Mesendoderm (in vitro differentiated cells): ENCODE results near the gene IFNLR1.
"Not testable (repeated sequence)": the region's sequence is repeated elsewhere in the genome, so short reads cannot be mapped to it uniquely, and the experiment has no call there.

ENCODE experiments used
- DNase-seq: peaks from one replicate; pipeline ENCODE4 v3.0.0; 2013
- H2AK5ac ChIP-seq: 2 replicates; pipeline ENCODE4 v1.6.1; 2013; ENCODE audit warnings: low read length, inconsistent platforms
- H2BK120ac ChIP-seq: 2 replicates; pipeline ENCODE4 v1.6.1; 2013; ENCODE audit warnings: low read depth, mild to moderate bottlenecking, low read length, moderate library complexity, mixed read lengths
- H2BK15ac ChIP-seq: replicated peaks from 2 replicates; pipeline ENCODE4 v1.6.1; 2013; ENCODE audit warnings: low read depth, mild to moderate bottlenecking, moderate library complexity
- H2BK5ac ChIP-seq: 2 replicates; pipeline ENCODE4 v1.6.1; 2013; ENCODE audit warnings: low read length, inconsistent platforms
- H3K18ac ChIP-seq: 2 replicates; pipeline ENCODE4 v1.6.1; 2013; ENCODE audit warnings: mild to moderate bottlenecking, low read length, mixed read lengths
- H3K23ac ChIP-seq: one replicate; pipeline ENCODE4 v1.6.1; 2013; ENCODE audit warnings: low read length
- H3K27ac ChIP-seq: 2 replicates; pipeline ENCODE4 v1.5.1; 2013; ENCODE audit warnings: low read depth, mild to moderate bottlenecking, inconsistent platforms, low read length, moderate library complexity
- H3K27me3 ChIP-seq: 2 replicates; pipeline ENCODE4 v1.6.1; 2013; ENCODE audit warnings: low read length, control low read depth, mild to moderate bottlenecking, inconsistent platforms; ENCODE audit not compliant: insufficient read depth, poor library complexity
- H3K36me3 ChIP-seq: 2 replicates; pipeline ENCODE4 v1.6.1; 2013; ENCODE audit warnings: low read length, inconsistent platforms; ENCODE audit not compliant: control insufficient read depth, insufficient read depth
- H3K4ac ChIP-seq: one replicate; pipeline ENCODE4 v1.6.1; 2013; ENCODE audit warnings: low read depth, mild to moderate bottlenecking, low read length, moderate library complexity
- H3K4me1 ChIP-seq: 2 replicates; pipeline ENCODE4 v1.6.1; 2013; ENCODE audit warnings: low read depth, low read length, inconsistent platforms; ENCODE audit not compliant: control insufficient read depth
- H3K4me2 ChIP-seq: 2 replicates; pipeline ENCODE4 v1.6.1; 2013; ENCODE audit warnings: low read length
- H3K4me3 ChIP-seq: 2 replicates; pipeline ENCODE4 v1.5.1; 2013; ENCODE audit warnings: mild to moderate bottlenecking, low read length
- H3K56ac ChIP-seq: one replicate; pipeline ENCODE4 v1.6.1; 2013; ENCODE audit warnings: low read length
- H3K79me1 ChIP-seq: 2 replicates; pipeline ENCODE4 v1.6.1; 2013; ENCODE audit warnings: low read length, inconsistent platforms
- H3K79me2 ChIP-seq: 2 replicates; pipeline ENCODE4 v1.6.1; 2013; ENCODE audit warnings: mild to moderate bottlenecking, low read length; ENCODE audit not compliant: control insufficient read depth, insufficient read depth
- H3K9ac ChIP-seq: 2 replicates; pipeline ENCODE4 v1.6.1; 2013; ENCODE audit warnings: low read length, inconsistent platforms
- H4K5ac ChIP-seq: one replicate; pipeline ENCODE4 v1.6.1; 2013; ENCODE audit warnings: low read length
- H4K8ac ChIP-seq: one replicate; pipeline ENCODE4 v1.6.1; 2013; ENCODE audit warnings: low read depth, mild to moderate bottlenecking, control low read depth, low read length, moderate library complexity
- WGBS: extraction: QIAGEN DNeasy Blood & Tissue Kit; methylation state at CpG from one replicate; pipeline ENCODE4 v1.1.7; 2013; ENCODE audit warnings: low lambda C conversion rate, missing lambda C conversion rate; ENCODE audit not compliant: insufficient coverage; ENCODE audit errors: extremely low coverage; 5-methylcytosine and 5-hydroxymethylcytosine counted together

Gene IFNLR1

DNA sequence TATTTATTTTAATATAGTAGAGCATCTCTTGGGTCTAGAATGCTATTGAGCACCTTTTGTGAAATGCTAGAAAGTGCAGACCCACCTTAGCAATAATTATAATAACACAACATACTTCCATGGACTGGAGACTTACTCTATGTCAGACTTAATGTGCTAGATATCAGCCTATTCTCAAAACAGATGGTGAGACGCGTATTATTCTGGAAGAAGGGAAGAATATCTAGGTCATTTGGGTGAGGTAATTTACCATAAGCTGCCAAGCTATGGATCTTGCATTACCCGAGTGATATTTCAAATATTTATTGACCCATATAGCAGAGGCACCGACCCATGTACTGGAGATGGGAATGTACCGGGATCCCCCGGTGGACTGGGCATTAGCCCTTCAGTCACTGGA, 20.6 kb upstream of the IFNLR1 start:
- no peak overlapping the region for H4K8ac ChIP-seq
- no peak overlapping the region for H2AK5ac ChIP-seq
- H3K79me2 ChIP-seq, result no peaks in the 10 kb centered on the region
- H4K5ac ChIP-seq, result no peak overlapping the region
- no peak overlapping the region for H3K27ac ChIP-seq
- H3K27me3 ChIP-seq, result no peaks in the 10 kb centered on the region
- no peak overlapping the region for H2BK120ac ChIP-seq
- no peak overlapping the region for H2BK15ac ChIP-seq
- no peak overlapping the region for H3K4ac ChIP-seq
- no CpG with 5 or more reads among the region's 6 CpGs for WGBS
- no peak overlapping the region for H3K23ac ChIP-seq
- no peak overlapping the region for H3K9ac ChIP-seq
- H3K79me1 ChIP-seq, result no peaks in the 10 kb centered on the region
- no peak overlapping the region for H3K4me3 ChIP-seq
- H3K4me1 ChIP-seq, result no peaks in the 10 kb centered on the region
- no peak overlapping the region for H3K18ac ChIP-seq
- H3K36me3 ChIP-seq, result no peaks in the 10 kb centered on the region
- no peak overlapping the region for H2BK5ac ChIP-seq
- H3K4me2 ChIP-seq, result no peak overlapping the region
- no peak for DNase-seq
- no peak overlapping the region for H3K56ac ChIP-seq

- H3K27me3 ChIP-seq, H3K4me3 ChIP-seq, H3K56ac ChIP-seq, H3K9ac ChIP-seq, H2BK5ac ChIP-seq, H3K27ac ChIP-seq, DNase-seq, H3K18ac ChIP-seq, H3K23ac ChIP-seq, H3K4me1 ChIP-seq, H4K8ac ChIP-seq, H4K5ac ChIP-seq, H3K36me3 ChIP-seq, H2BK120ac ChIP-seq, H3K79me2 ChIP-seq, H3K79me1 ChIP-seq, H2AK5ac ChIP-seq, H3K4ac ChIP-seq, H3K4me2 ChIP-seq, H2BK15ac ChIP-seq: not testable (repeated sequence)
- WGBS, result no CpG with 5 or more reads among the region's 9 CpGs
Measured at GRCh38 chr1:24207395-24207687, 20.3 kb upstream of the IFNLR1 start.

GRCh38 chr1:24206516-24207394, 19.7 kb upstream of the IFNLR1 start:
- no peak for DNase-seq

GRCh38 chr1:24206083-24206464, 19.0 kb upstream of the IFNLR1 start:
- Histone ChIP-seq H3K27me3 (no peaks in the 10 kb centered on the region), H2AK5ac (no peak overlapping the region), H3K79me2 (no peaks in the 10 kb centered on the region), H3K79me1 (no peaks in the 10 kb centered on the region), H3K4ac (no peak overlapping the region), H4K8ac (no peak overlapping the region), H3K4me3 (no peak overlapping the region), H2BK5ac (no peak overlapping the region), H3K4me2 (no peak overlapping the region), H2BK120ac (no peak overlapping the region), H3K36me3 (no peaks in the 10 kb centered on the region), H3K27ac (no peak overlapping the region), H3K23ac (no peak overlapping the region), H2BK15ac (no peak overlapping the region), H3K9ac (no peak overlapping the region), H3K4me1 (no peaks in the 10 kb centered on the region), H4K5ac (no peak overlapping the region), H3K56ac (no peak overlapping the region), H3K18ac (no peak overlapping the region)
- DNase-seq, result no peak
- WGBS, result no CpG with 5 or more reads among the region's 12 CpGs

More at GRCh38 chr1:24206516-24207394, 19.7 kb upstream of the IFNLR1 start:
- H2BK120ac ChIP-seq, result no peak overlapping the region
- no peaks in the 10 kb centered on the region for H3K79me2 ChIP-seq
- no peaks in the 10 kb centered on the region for H3K27me3 ChIP-seq
- H3K18ac ChIP-seq, result no peak overlapping the region
- no peak overlapping the region for H3K9ac ChIP-seq
- H3K4me3 ChIP-seq, result no peak overlapping the region
- no peak overlapping the region for H2BK15ac ChIP-seq
- no peaks in the 10 kb centered on the region for H3K4me1 ChIP-seq
- H3K79me1 ChIP-seq, result no peaks in the 10 kb centered on the region
- H4K8ac ChIP-seq, result no peak overlapping the region
- H3K27ac ChIP-seq, result no peak overlapping the region
- no peak overlapping the region for H3K56ac ChIP-seq
- H2AK5ac ChIP-seq, result no peak overlapping the region
- no CpG with 5 or more reads among the region's 12 CpGs for WGBS
- H3K23ac ChIP-seq, result peak overlapping the region; percentile 87
- no peaks in the 10 kb centered on the region for H3K36me3 ChIP-seq
- no peak overlapping the region for H4K5ac ChIP-seq
- H3K4me2 ChIP-seq, result no peak overlapping the region
- H2BK5ac ChIP-seq, result no peak overlapping the region
- H3K4ac ChIP-seq, result no peak overlapping the region

GRCh38 chr1:24205345-24206082, 18.4 kb upstream of the IFNLR1 start:
- Histone ChIP-seq H3K27me3 (no peaks in the 10 kb centered on the region), H3K18ac (no peak overlapping the region), H2BK120ac (no peak overlapping the region), H2AK5ac (no peak overlapping the region), H3K9ac (no peak overlapping the region), H2BK5ac (no peak overlapping the region), H2BK15ac (no peak overlapping the region), H4K8ac (no peak overlapping the region), H3K4me2 (no peak overlapping the region), H3K4me3 (no peak overlapping the region), H3K4ac (no peak overlapping the region), H3K56ac (no peak overlapping the region), H4K5ac (no peak overlapping the region), H3K4me1 (no peaks in the 10 kb centered on the region), H3K79me1 (no peaks in the 10 kb centered on the region), H3K79me2 (no peaks in the 10 kb centered on the region), H3K27ac (no peak overlapping the region), H3K23ac (no peak overlapping the region), H3K36me3 (no peaks in the 10 kb centered on the region)
- DNase-seq, result no peak
- no CpG with 5 or more reads among the region's 8 CpGs for WGBS
